GM23248 (cell line): Measurements from ENCODE around the gene ZBTB8OS. TPM values are rescaled to one million over a fixed set of nuclear protein-coding genes. Genes with fewer than 3 reads are reported as not detected.

Experiments used
- DNase-seq: peaks from one replicate; pipeline ENCODE4 v3.0.0-alpha.2; 2015
- H2AFZ ChIP-seq: fragments of 200-600 bp; sonication (generic); 2 replicates; pipeline ENCODE4 v1.6.1; 2016; ENCODE audit warnings: antibody characterized with exemption
- H3F3A ChIP-seq: fragments of 200-600 bp; sonication (generic); 2 replicates; pipeline ENCODE4 v1.6.1; 2016; ENCODE audit warnings: mild to moderate bottlenecking, antibody characterized with exemption, mixed run types; ENCODE audit not compliant: insufficient read depth
- H3K27ac ChIP-seq: fragments of 200-600 bp; sonication (generic); 2 replicates; pipeline ENCODE4 v1.5.1; 2016; ENCODE audit warnings: mild to moderate bottlenecking
- H3K27me3 ChIP-seq: fragments of 200-600 bp; sonication (generic); replicated peaks from 2 replicates; pipeline ENCODE4 v1.6.1; 2016; ENCODE audit warnings: mild to moderate bottlenecking; ENCODE audit not compliant: insufficient read depth
- H3K36me3 ChIP-seq: fragments of 200-600 bp; sonication (generic); 2 replicates; pipeline ENCODE4 v1.6.1; 2016; ENCODE audit warnings: low read depth, mild to moderate bottlenecking
- H3K4me1 ChIP-seq: fragments of 200-600 bp; sonication (generic); 2 replicates; pipeline ENCODE4 v1.6.1; 2016; ENCODE audit warnings: mild to moderate bottlenecking; ENCODE audit not compliant: insufficient read depth
- H3K4me2 ChIP-seq: fragments of 200-600 bp; sonication (generic); one replicate; pipeline ENCODE4 v1.6.1; 2016; ENCODE audit warnings: mild to moderate bottlenecking; ENCODE audit not compliant: unreplicated experiment
- H3K4me3 ChIP-seq: fragments of 200-600 bp; sonication (generic); 2 replicates; pipeline ENCODE4 v1.5.1; 2016; ENCODE audit warnings: mild to moderate bottlenecking
- H3K79me2 ChIP-seq: fragments of 200-600 bp; sonication (generic); 2 replicates; pipeline ENCODE4 v1.6.1; 2016; ENCODE audit warnings: mild to moderate bottlenecking; ENCODE audit not compliant: insufficient read depth
- H3K9ac ChIP-seq: fragments of 200-600 bp; sonication (generic); 2 replicates; pipeline ENCODE4 v1.6.1; 2016; ENCODE audit warnings: mild to moderate bottlenecking
- H3K9me2 ChIP-seq: fragments of 200-600 bp; sonication (generic); 2 replicates; pipeline ENCODE4 v1.6.1; 2016; ENCODE audit warnings: mixed run types, mild to moderate bottlenecking, moderate library complexity; ENCODE audit not compliant: insufficient read depth
- H3K9me3 ChIP-seq: fragments of 200-600 bp; sonication (generic); one replicate; pipeline ENCODE4 v1.6.1; 2017; ENCODE audit warnings: low read depth
- H4K20me1 ChIP-seq: fragments of 200-600 bp; sonication (generic); 2 replicates; pipeline ENCODE4 v1.6.0; 2016; ENCODE audit not compliant: insufficient read depth
- EZH2 ChIP-seq: fragments of 200-600 bp; sonication (generic); IDR thresholded peaks from 2 replicates; pipeline ENCODE4 v1.6.1; 2018; ENCODE audit warnings: antibody characterized with exemption, mild to moderate bottlenecking; ENCODE audit not compliant: insufficient read depth, poor library complexity, severe bottlenecking
- EZH2phosphoT487 ChIP-seq: fragments of 200-600 bp; sonication (generic); IDR thresholded peaks from 2 replicates; pipeline ENCODE4 v1.6.1; 2018; ENCODE audit warnings: antibody characterized with exemption, moderate library complexity, mild to moderate bottlenecking, low read depth; ENCODE audit not compliant: insufficient read depth
- WGBS, 2 experiments: methylation state at CpG; one replicate each; pipeline ENCODE4 v1.1.6; 2015 to 2017; ENCODE audit warnings: low lambda C conversion rate in 2 of 2, low coverage in 1 of 2; ENCODE audit errors: missing lambda C conversion rate in 2 of 2; 5-methylcytosine and 5-hydroxymethylcytosine counted together
- in situ Hi-C: fragments of 300-500 bp; cut with MboI; formaldehyde crosslinking; loops from 2 replicates; pipeline ENCODE4 v1.15.0; 2020
- polyA plus RNA-seq: library from polyadenylated mRNA; unstranded; fragments of >200 nt; fragmentation: Nextera tagmentation; extraction: Ambion mirVana; gene quantifications from 2 replicates; pipeline ENCODE4 v1.2.1, GENCODE V29; 2016
- total RNA-seq: library from RNA; depleted of rRNA; stranded (reverse); fragments of >200 nt; shearing (Covaris generic); gene quantifications from 2 replicates; pipeline ENCODE4 v1.2.3, GENCODE V29; 2014

The ZBTB8OS gene
- total and polyA plus RNA-seq, 2 experiments from 2014 or later, result 37.0 to 52.9 TPM

- in situ Hi-C loops, result no loop called here
- H4K20me1 ChIP-seq, result no peaks in the 10 kb centered on the region
- WGBS, 2 experiments, result 80 to 81% methylated on average over 11 of the region's 11 CpGs
- no peak overlapping the region for H3K4me3 ChIP-seq
- no peaks in the 10 kb centered on the region for H3K4me1 ChIP-seq
- H3K9me3 ChIP-seq, result no peaks in the 10 kb centered on the region
- H3K9ac ChIP-seq, result no peak overlapping the region; the same call in 1 of the 2 replicates
- no peaks in the 10 kb centered on the region for H3K27me3 ChIP-seq
- no peak overlapping the region for H2AFZ ChIP-seq
- peaks cover 20% of the 10 kb centered on the region for H3K79me2 ChIP-seq
- no peaks in the 10 kb centered on the region for H3K9me2 ChIP-seq
- H3K4me2 ChIP-seq, result no peak overlapping the region
- DNase-seq, result peak; percentile 53
- no peak for TF ChIP-seq EZH2
- no peak for TF ChIP-seq EZH2phosphoT487
- H3F3A ChIP-seq, result 0 out of 2 replicates have a peak, but pooled peaks cover under 1% of the 10 kb centered on the region
- peaks cover 12% of the 10 kb centered on the region; the same call in 1 of the 2 replicates for H3K36me3 ChIP-seq
- no peak overlapping the region for H3K27ac ChIP-seq
These were observed 22.7 kb downstream of the ZBTB8OS start for GRCh38 chr1:32627596-32628162.

- Histone ChIP-seq H3K9me2 (no peaks in the 10 kb centered on the region), H3K79me2 (peaks cover 12% of the 10 kb centered on the region), H3K9ac (no peak overlapping the region), H3K4me2 (no peak overlapping the region), H3K27ac (no peak overlapping the region), H3K27me3 (no peaks in the 10 kb centered on the region), H3K4me1 (no peaks in the 10 kb centered on the region), H3F3A (no peaks in the 10 kb centered on the region), H2AFZ (no peak overlapping the region), H3K4me3 (no peak overlapping the region), H3K9me3 (no peaks in the 10 kb centered on the region), H4K20me1 (no peaks in the 10 kb centered on the region), H3K36me3 (peaks cover 5% of the 10 kb centered on the region; the same call in 1 of the 2 replicates)
- 97 to 100% methylated on average over 1 of the region's 1 CpG for WGBS, 2 experiments
- in situ Hi-C loops, result no loop called here
- no peak for DNase-seq
- no peak for TF ChIP-seq EZH2
- no peak for TF ChIP-seq EZH2phosphoT487
These were observed 24.2 kb downstream of the ZBTB8OS start for GRCh38 chr1:32626176-32626575.

- Histone ChIP-seq H3K27ac (no peak overlapping the region), H3F3A (no peaks in the 10 kb centered on the region), H3K36me3 (peaks cover 3% of the 10 kb centered on the region; the same call in 1 of the 2 replicates), H3K4me1 (no peaks in the 10 kb centered on the region), H3K79me2 (0 out of 2 replicates have a peak, but pooled peaks cover 3% of the 10 kb centered on the region), H3K4me2 (no peak overlapping the region), H3K9me3 (no peaks in the 10 kb centered on the region), H3K4me3 (no peak overlapping the region), H2AFZ (no peak overlapping the region), H3K27me3 (no peaks in the 10 kb centered on the region), H3K9me2 (no peaks in the 10 kb centered on the region), H3K9ac (no peak overlapping the region), H4K20me1 (no peaks in the 10 kb centered on the region)
- in situ Hi-C loops, result no loop called here
- DNase-seq, result no peak
- TF ChIP-seq EZH2phosphoT487, result no peak
- TF ChIP-seq EZH2, result no peak
- 82 to 83% methylated on average over 5 of the region's 5 CpGs for whole genome bisulfite sequencing, 2 experiments
These were observed 26.6 kb downstream of the ZBTB8OS start for GRCh38 chr1:32623775-32624174.

GRCh38 chr1:32622806-32623681 is 27.3 kb downstream of the ZBTB8OS start:
- TF ChIP-seq EZH2phosphoT487, result no peak
- TF ChIP-seq EZH2, result no peak
- no peak overlapping the region for H3K4me2 ChIP-seq
- H2AFZ ChIP-seq, result no peak overlapping the region
- no peak overlapping the region for H3K9ac ChIP-seq
- H3K4me1 ChIP-seq, result no peaks in the 10 kb centered on the region
- 0 out of 2 replicates have a peak, but pooled peaks cover 3% of the 10 kb centered on the region for H3K79me2 ChIP-seq
- no peaks in the 10 kb centered on the region for H3K9me3 ChIP-seq
- H3K9me2 ChIP-seq, result no peaks in the 10 kb centered on the region
- no peaks in the 10 kb centered on the region for H4K20me1 ChIP-seq
- no peak for DNase-seq
- no peak overlapping the region for H3K27ac ChIP-seq
- no peaks in the 10 kb centered on the region for H3K27me3 ChIP-seq
- no peaks in the 10 kb centered on the region for H3F3A ChIP-seq
- in situ Hi-C loops, result no loop called here
- no peaks in the 10 kb centered on the region for H3K36me3 ChIP-seq
- no peak overlapping the region for H3K4me3 ChIP-seq
- 60 to 64% methylated on average over 3 of the region's 3 CpGs for WGBS, 2 experiments
